Peyer's patch (tissue), 4 donors: ENCODE results near the gene MAML1. TPM values are rescaled to one million over a fixed set of nuclear protein-coding genes. Genes with fewer than 3 reads are reported as not detected.

Source experiments
- DNase-seq, 3 donors: peaks; one replicate each; pipeline ENCODE4 v3.0.0-alpha.2; 2017 to 2019
- H3K27ac ChIP-seq, 4 donors: fragments of 200-600 bp; sonication (generic); one replicate each; pipeline ENCODE4 v1.5.1; 2016 to 2019
- H3K27me3 ChIP-seq, 2 donors: fragments of 200-600 bp; sonication (generic); one replicate each; pipeline ENCODE4 v1.5.1; 2019
- H3K36me3 ChIP-seq, 3 donors: fragments of 200-600 bp; sonication (generic); one replicate each; pipeline ENCODE4 v1.5.1; 2016 to 2019
- H3K4me1 ChIP-seq, 4 donors: fragments of 200-600 bp; sonication (generic); one replicate each; pipeline ENCODE4 v1.5.1; 2016 to 2019
- H3K4me3 ChIP-seq, 4 donors: fragments of 200-600 bp; sonication (generic); 1 replicate in 3 of 4; 2 replicates in 1 of 4; pipeline ENCODE4 v1.5.1; 2016 to 2019; ENCODE audit warnings: mild to moderate bottlenecking in 1 of 4
- H3K9me3 ChIP-seq, 4 donors: fragments of 200-600 bp; sonication (generic); one replicate each; pipeline ENCODE4 v1.5.1; 2016 to 2019; ENCODE audit warnings: mild to moderate bottlenecking in 1 of 4
- POLR2A ChIP-seq, 2 donors: fragments of 450-650 bp; IDR thresholded peaks; one replicate each; pipeline ENCODE4 v1.5.1; 2017; ENCODE audit warnings: antibody characterized with exemption in 2 of 2, mild to moderate bottlenecking in 2 of 2, moderate library complexity in 2 of 2
- total RNA-seq, 4 donors: library from RNA; depleted of rRNA; stranded (reverse); fragments of >200 nt; gene quantifications; one replicate each; pipeline ENCODE4 v1.1.0, GENCODE V29; 2016
- TF ChIP-seq, protein P1 (sequence below), 6 experiments: fragments of 450-650 bp in 4 of 6; fragments of 200-600 bp in 2 of 6; sonication (generic) in 1 of 6; IDR thresholded peaks; one replicate each; pipeline ENCODE4 v1.5.1; 2017 to 2019; ENCODE audit warnings: antibody characterized with exemption in 6 of 6, mild to moderate bottlenecking in 3 of 6, moderate library complexity in 1 of 6

The MAML1 gene
- total RNA-seq, 4 donors from 2014 or later, result 29.6 to 43.1 (median 37.3) TPM

DNA sequence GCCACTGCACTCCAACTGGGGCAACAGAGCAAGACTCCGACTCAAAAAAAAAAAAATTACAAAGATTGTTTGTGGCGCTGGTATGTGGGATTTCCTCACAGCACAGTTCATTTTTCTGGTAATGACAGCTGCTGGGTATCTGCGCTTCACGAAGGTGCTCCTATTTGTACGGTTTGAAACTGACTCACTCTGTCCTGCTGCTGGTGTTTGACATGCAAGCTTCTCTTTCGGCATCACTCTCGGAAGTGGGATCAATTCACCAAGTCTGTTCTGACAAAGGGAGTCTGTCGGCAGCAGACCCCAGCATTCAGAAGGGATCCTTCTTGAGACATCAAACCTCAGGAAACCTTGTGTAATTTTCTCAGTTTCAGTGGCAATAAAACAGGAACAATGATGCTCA, 26.3 kb downstream of the MAML1 start:
- Histone ChIP-seq H3K36me3 (no peaks in the 10 kb centered on the region), H3K4me1 (peaks cover 0 to 74% (median 10%) of the 10 kb centered on the region in 4 donors), H3K27ac (no peak overlapping the region), H3K4me3 (no peak overlapping the region), H3K9me3 (no peaks in the 10 kb centered on the region), H3K27me3 (no peaks in the 10 kb centered on the region)
- no peak for DNase-seq
- TF ChIP-seq, protein P1, sequence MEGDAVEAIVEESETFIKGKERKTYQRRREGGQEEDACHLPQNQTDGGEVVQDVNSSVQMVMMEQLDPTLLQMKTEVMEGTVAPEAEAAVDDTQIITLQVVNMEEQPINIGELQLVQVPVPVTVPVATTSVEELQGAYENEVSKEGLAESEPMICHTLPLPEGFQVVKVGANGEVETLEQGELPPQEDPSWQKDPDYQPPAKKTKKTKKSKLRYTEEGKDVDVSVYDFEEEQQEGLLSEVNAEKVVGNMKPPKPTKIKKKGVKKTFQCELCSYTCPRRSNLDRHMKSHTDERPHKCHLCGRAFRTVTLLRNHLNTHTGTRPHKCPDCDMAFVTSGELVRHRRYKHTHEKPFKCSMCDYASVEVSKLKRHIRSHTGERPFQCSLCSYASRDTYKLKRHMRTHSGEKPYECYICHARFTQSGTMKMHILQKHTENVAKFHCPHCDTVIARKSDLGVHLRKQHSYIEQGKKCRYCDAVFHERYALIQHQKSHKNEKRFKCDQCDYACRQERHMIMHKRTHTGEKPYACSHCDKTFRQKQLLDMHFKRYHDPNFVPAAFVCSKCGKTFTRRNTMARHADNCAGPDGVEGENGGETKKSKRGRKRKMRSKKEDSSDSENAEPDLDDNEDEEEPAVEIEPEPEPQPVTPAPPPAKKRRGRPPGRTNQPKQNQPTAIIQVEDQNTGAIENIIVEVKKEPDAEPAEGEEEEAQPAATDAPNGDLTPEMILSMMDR (IDR thresholded peaks at IDR 0.05), result no peak
- TF ChIP-seq POLR2A (IDR thresholded peaks at IDR 0.05), result no peak

DNA sequence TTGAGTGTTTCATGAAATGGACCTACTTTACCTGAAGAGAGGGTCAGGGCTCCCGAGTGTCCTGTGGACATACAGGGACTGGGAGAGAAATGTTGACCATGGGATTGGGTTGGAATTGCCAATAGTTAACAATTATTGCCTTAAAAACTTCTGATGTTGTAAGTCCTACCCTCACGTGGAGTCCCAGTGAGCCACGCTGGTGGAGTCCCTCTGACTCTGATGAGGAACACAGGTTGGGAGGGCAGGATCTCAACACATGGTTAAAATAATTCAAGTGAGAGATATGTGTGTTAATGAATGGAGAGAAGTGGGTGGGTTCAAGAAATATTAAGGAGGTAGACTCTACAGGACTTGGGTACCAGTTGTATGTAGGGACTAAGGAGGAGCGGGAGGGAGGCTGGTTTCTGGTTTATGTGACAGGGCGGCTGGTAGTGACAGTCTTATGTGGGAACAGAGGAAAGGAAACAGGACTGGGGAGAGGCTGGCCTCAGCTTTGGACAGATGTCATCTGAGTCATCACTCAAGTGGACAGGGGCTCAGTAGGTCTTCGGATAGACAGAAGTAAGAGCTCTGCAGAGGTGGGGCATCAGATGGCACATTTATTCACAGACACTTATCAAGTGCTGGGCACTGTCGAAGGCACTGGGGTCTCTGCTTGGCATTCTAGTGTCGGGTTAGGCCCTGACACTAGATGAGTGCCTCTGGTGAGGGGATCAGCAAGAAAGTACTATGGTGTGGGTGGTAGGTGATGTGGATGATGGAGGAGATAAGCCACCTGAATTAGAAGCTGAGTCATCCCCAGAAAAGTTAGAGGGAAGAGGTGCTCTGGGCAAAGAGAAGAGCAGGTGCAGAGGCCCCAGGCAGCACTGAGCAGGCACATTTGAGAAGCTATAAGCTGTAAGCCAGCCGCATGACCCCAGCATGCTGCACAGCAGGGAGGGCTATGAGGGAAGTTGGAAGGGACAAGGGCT, 27.2 kb downstream of the MAML1 start:
- no peak overlapping the region for H3K27ac ChIP-seq
- TF ChIP-seq, protein P1 (IDR thresholded peaks at IDR 0.05), result no peak
- TF ChIP-seq POLR2A (IDR thresholded peaks at IDR 0.05), result no peak

DNA sequence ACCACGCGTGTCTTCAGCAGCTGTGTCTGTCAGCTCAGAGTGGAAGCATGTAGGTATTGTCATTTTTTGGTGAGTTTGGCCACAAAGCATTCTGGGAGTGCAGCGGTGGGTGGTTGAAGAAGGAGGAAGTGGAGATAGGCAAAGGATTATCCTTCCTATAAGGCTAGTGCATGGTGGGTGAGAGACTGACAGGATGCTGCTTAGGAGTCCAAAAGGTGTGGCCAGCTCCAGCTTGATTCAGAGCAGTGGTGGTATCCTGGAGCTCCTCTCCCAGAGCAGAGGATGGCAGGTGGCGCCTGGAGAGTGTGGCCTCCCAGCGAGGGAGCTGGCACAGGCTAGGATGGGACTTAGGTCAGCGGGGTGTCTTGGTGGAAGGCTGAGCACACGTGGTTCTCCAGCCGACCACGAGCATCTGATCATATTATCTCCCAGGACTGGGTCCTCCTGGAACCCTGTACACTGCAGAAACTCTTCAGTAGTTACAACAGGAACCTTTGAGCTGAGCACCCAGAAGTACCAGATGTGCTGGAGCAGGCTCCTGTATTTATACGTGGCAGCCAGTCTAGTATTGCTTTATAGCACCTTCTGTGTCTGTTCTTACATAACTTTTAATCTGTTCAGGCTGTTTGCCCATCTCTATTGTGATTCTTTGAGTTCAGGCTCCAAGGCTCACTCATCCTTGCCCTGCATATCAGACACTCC, 29.6 kb downstream of the MAML1 start:
- Histone ChIP-seq H3K4me1 (peaks cover 0 to 72% (median 10%) of the 10 kb centered on the region in 4 donors), H3K9me3 (no peaks in the 10 kb centered on the region), H3K36me3 (peaks cover 0 to 18% (median 0%) of the 10 kb centered on the region in 3 donors), H3K27ac (peak overlapping the region; percentile 1 to 68 (median 43)), H3K27me3 (no peaks in the 10 kb centered on the region), H3K4me3 (no peak overlapping the region)
- TF ChIP-seq, protein P1 (IDR thresholded peaks at IDR 0.05), result no peak
- TF ChIP-seq POLR2A (IDR thresholded peaks at IDR 0.05), result peak in 1 of 2 donors; percentile 61
- DNase-seq, result peak; percentile 58 to 72 (median 62)

More for the DNA sequence above, 27.2 kb downstream of the MAML1 start:
- H3K4me3 ChIP-seq, result no peak overlapping the region
- no peaks in the 10 kb centered on the region for H3K36me3 ChIP-seq
- DNase-seq, result peak in 1 of 3 donors; percentile 13
- no peaks in the 10 kb centered on the region for H3K27me3 ChIP-seq
- H3K9me3 ChIP-seq, result no peaks in the 10 kb centered on the region
- H3K4me1 ChIP-seq, result peaks cover 0 to 72% (median 10%) of the 10 kb centered on the region in 4 donors

DNA sequence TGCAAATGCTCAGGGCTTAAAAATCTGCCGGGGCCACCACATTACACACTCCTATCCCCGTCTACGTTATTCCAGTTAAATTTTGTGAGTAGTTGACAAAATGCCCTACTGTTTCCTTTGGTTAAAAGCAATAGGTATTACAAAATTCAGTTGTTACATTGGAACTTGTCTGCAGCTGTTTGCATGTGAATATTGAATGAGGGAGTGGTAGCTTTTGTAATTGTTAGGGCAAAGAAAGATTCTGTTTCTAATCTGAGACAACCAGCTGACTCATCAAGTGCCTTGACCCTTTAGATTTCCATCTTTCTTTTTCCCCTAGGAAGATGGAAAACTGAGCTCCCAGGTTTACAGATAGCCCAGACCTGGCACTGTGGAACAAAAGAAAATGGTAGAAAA, 30.2 kb downstream of the MAML1 start:
- TF ChIP-seq, protein P1 (IDR thresholded peaks at IDR 0.05), result no peak
- TF ChIP-seq POLR2A (IDR thresholded peaks at IDR 0.05), result no peak
- Histone ChIP-seq H3K9me3 (no peaks in the 10 kb centered on the region), H3K27me3 (no peaks in the 10 kb centered on the region), H3K36me3 (peaks cover 0 to 21% (median 0%) of the 10 kb centered on the region in 3 donors), H3K4me3 (no peak overlapping the region), H3K27ac (peak overlapping the region in 2 of 4 donors; percentile 36 to 68), H3K4me1 (peaks cover 0 to 77% (median 10%) of the 10 kb centered on the region in 4 donors)
- no peak for DNase-seq

DNA sequence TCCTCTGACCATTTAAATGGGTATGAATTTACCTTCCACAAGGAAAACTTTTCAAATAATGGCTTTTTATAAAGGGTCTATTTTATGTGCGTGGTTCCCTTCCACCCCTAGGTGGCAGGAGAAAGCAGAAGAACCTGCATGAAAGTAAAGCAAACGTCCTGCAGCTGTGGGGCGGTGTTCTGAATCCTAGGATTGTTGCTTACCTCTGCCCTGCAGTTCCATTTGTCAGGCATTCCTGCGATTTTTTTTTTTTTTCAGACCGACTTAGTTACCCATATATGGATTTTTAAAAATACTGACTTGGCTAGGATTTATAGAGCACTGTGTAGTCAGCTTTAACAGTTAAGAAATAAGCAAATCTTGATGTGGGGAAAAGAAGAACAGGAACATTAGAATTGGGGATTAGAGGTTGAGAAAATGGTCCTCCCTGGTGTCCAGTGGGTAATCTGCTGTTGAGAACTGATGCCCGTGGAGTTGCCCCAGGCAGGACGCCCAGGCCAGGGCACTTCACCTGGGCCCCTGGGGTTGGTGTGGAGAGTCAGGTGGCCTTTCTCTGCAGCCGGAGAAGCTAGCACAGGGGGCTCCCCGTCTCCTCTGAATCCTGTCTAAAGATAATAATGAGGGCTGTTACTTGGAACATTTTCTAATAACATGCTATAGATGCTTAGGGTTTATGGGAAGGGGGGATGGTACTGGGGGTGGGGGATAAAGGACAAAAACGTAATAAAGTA, 30.8 kb downstream of the MAML1 start:
- H3K9me3 ChIP-seq, result no peaks in the 10 kb centered on the region
- no peak overlapping the region for H3K4me3 ChIP-seq
- peak overlapping the region in 2 of 4 donors; percentile 36 to 68 for H3K27ac ChIP-seq
- H3K36me3 ChIP-seq, result peaks cover 0 to 27% (median 0%) of the 10 kb centered on the region in 3 donors
- DNase-seq, result peak in 2 of 3 donors; percentile 66 to 88
- H3K27me3 ChIP-seq, result no peaks in the 10 kb centered on the region
- TF ChIP-seq POLR2A (IDR thresholded peaks at IDR 0.05), result no peak
- TF ChIP-seq, protein P1 (IDR thresholded peaks at IDR 0.05), result peak; percentile 80 to 96 (median 87)
- peaks cover 0 to 79% (median 10%) of the 10 kb centered on the region in 4 donors for H3K4me1 ChIP-seq
